ENCODE results near the gene ZC3H12D.

ZC3H12D gene

DNA sequence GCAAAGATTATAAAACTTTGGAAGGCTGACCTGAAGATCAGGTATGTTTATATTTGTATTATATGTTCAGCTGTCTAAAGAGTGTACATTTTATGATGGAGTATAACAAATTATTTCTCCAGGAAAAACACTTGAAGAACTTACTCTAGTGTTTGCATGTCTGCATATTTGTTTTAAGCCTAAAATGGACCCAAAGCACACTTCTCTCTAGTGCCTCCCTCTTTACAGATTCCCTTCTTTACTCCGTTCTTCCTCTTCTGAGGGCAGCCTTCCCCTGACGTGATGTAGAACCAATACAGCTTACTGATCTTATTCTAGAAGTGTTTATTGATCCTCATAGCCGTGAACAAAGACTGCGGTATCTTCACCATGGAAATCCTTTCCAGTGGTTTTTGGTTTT, 70.8 kb downstream of the ZC3H12D start:
- DNase-seq (ENCODE audit: low read depth in 2 of 2): no peak

DNA sequence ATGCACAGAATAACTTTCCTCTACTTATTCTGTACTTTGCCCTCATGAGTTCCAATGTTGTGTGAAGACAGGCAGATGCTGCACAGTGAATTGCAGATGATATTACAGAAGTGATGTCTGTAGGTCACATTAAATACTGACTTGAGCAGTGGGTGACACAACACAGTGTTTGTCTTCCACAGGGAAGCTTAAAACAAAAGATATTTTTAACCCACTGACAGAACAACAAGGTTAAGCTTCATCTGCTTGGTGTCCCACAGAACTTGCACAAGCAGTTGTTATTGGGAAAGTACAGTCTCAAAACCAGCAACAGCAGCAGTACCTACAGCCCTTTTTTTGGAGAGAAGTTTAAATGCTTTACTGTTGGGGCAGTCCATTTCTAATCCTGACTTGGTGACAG, 74.3 kb downstream of the ZC3H12D start:
- DNase-seq (ENCODE audit: low read depth in 2 of 2): no peak

DNA sequence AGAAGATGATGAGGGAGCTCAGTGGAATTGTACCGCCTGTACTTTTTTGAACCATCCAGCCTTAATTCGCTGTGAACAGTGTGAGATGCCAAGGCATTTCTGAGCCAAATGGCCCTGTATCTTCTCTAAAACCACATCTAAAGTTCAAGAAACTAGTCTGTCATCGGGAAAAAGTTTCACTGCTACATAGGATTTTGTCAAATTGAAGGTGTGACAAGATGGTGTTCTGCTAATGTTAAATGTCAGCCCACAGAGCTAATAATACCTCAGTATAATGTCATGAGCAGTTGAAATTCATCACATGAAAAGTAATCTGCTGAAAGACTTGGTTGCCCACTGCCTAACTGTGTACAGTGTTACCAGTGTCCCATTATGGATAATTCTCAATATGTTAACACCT, 75.2 kb downstream of the ZC3H12D start:
- no peak for DNase-seq (ENCODE audit: low read depth in 2 of 2)

- DNase-seq (ENCODE audit: low read depth in 2 of 2): no peak
Observed at GRCh38 chr6:149405823-149406765, 78.7 kb downstream of the ZC3H12D start.

DNA sequence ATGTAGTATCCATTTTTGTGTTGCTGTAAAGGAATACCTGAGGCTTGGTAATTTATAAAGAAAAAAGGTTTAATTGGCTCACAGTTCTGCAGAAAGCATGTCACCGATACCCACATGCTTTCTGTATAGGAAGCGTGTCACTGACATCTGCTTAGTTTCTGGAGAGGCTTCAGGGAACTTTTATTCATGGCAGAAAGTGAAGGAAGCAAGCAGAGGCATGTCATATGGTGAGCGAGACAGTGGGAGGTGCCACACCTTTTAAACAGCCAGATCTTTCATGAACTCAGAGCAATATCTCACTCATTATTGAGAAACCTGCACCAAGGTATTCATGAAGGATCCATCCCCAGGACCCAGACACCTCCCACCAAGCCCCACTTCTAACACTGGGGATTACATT, 81.3 kb downstream of the ZC3H12D start:
- DNase-seq (ENCODE audit: low read depth in 2 of 2): no peak

- DNase-seq (ENCODE audit: low read depth in 2 of 2): no peak
Observed at GRCh38 chr6:149400050-149400449, 84.8 kb downstream of the ZC3H12D start, which contains the start of gene SUMO4. Gene SUMO4, plus strand, starts transcription at chr6:149400262. Its CDS starts 130 bp downstream, at chr6:149400392.

- DNase-seq (ENCODE audit: low read depth in 2 of 2): no peak
Observed at GRCh38 chr6:149397384-149397783, 87.4 kb downstream of the ZC3H12D start.
